OCI-LY1 (cell line): ENCODE results near the gene BACH1.

ENCODE experiments used
- H2AFZ ChIP-seq: fragments of 200-600 bp; sonication (generic), shearing (Covaris generic); 2 replicates; pipeline ENCODE4 v1.6.0; 2014; ENCODE audit warnings: antibody characterized with exemption, mild to moderate bottlenecking, low read length
- H3F3A ChIP-seq: fragments of 200-600 bp; sonication (generic), shearing (Covaris generic); 2 replicates; pipeline ENCODE4 v1.6.0; 2014; ENCODE audit warnings: mild to moderate bottlenecking, antibody characterized with exemption, low read length, moderate library complexity; ENCODE audit not compliant: insufficient read depth
- H3K27ac ChIP-seq: fragments of 200-600 bp; sonication (generic); 2 replicates; pipeline ENCODE4 v1.5.1; 2014; ENCODE audit warnings: low read length, mixed run types, mild to moderate bottlenecking, low read depth; ENCODE audit not compliant: poor library complexity, severe bottlenecking
- H3K27me3 ChIP-seq: fragments of 200-600 bp; sonication (generic); 2 replicates; pipeline ENCODE4 v1.6.0; 2014; ENCODE audit warnings: antibody characterized with exemption, mild to moderate bottlenecking, low read length, moderate library complexity; ENCODE audit not compliant: insufficient read depth
- H3K36me3 ChIP-seq: fragments of 200-600 bp; sonication (generic); 2 replicates; pipeline ENCODE4 v1.6.1; 2014; ENCODE audit warnings: mild to moderate bottlenecking, antibody characterized with exemption, low read length, moderate library complexity, mixed read lengths; ENCODE audit not compliant: insufficient read depth
- H3K4me1 ChIP-seq: fragments of 200-600 bp; sonication (generic); 2 replicates; pipeline ENCODE4 v1.5.1; 2014; ENCODE audit warnings: mild to moderate bottlenecking, low read length, moderate library complexity; ENCODE audit not compliant: insufficient read depth, severe bottlenecking
- H3K4me2 ChIP-seq: fragments of 200-600 bp; sonication (generic), shearing (Covaris generic); 2 replicates; pipeline ENCODE4 v1.6.1; 2014; ENCODE audit warnings: low read length
- H3K4me3 ChIP-seq: fragments of 200-600 bp; sonication (generic); 2 replicates; pipeline ENCODE4 v1.5.1; 2014; ENCODE audit warnings: low read length, low read depth, mild to moderate bottlenecking, mixed read lengths; ENCODE audit not compliant: poor library complexity, severe bottlenecking
- H3K79me2 ChIP-seq: fragments of 200-600 bp; shearing (Covaris generic); 2 replicates; pipeline ENCODE4 v1.6.1; 2016; ENCODE audit warnings: mixed run types, low read length, mixed read lengths; ENCODE audit not compliant: insufficient read depth
- H3K9ac ChIP-seq: fragments of 200-600 bp; sonication (generic), shearing (Covaris generic); 2 replicates; pipeline ENCODE4 v1.6.1; 2014; ENCODE audit warnings: mild to moderate bottlenecking, low read length, mixed read lengths
- H3K9me2 ChIP-seq: fragments of 200-600 bp; sonication (generic), shearing (Covaris generic); 2 replicates; pipeline ENCODE4 v1.6.1; 2014; ENCODE audit warnings: low read depth, mild to moderate bottlenecking, low read length, mixed read lengths
- H3K9me3 ChIP-seq: fragments of 200-600 bp; shearing (Covaris generic); 2 replicates; pipeline ENCODE4 v1.6.1; 2014; ENCODE audit warnings: low read length, mixed read lengths
- H4K20me1 ChIP-seq: fragments of 200-600 bp; sonication (generic), shearing (Covaris generic); 2 replicates; pipeline ENCODE4 v1.6.0; 2016; ENCODE audit warnings: mild to moderate bottlenecking, low read length; ENCODE audit not compliant: insufficient read depth
- CTCF ChIP-seq: fragments of 200-600 bp; sonication (generic), shearing (Covaris generic); IDR thresholded peaks from 2 replicates; pipeline ENCODE4 v1.5.1; 2017; ENCODE audit warnings: mild to moderate bottlenecking, antibody characterized with exemption, low read length, moderate library complexity, mixed read lengths
- EZH2 ChIP-seq: fragments of 200-600 bp; sonication (generic), shearing (Covaris generic); IDR thresholded peaks from 2 replicates; pipeline ENCODE4 v1.8.0; 2017; ENCODE audit warnings: borderline replicate concordance, mixed run types, mild to moderate bottlenecking, antibody characterized with exemption, low read length, moderate library complexity, mixed read lengths

Gene BACH1

DNA sequence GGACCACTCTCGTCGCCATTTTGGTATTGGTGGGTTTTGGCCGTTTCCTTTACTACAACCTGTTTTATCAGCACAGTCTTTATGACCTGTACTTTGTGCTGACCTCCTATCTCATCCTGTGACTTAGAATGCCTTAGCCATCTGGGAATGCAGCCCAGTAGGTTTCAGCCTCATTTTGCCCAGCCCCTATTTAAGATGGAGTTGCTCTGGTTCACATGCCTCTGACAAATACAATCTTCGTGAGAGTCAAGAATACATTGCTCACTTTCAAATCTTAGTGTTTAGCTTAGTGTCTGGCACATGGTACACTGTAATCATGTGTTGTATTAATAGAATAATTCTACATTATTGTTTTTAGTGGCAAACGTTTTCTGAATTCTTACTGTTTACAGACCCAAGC lies 88.9 kb downstream of the BACH1 start:
- no peak overlapping the region for H3K27ac ChIP-seq
- no peaks in the 10 kb centered on the region for H3K9me2 ChIP-seq
- no peaks in the 10 kb centered on the region for H3K36me3 ChIP-seq
- H3K79me2 ChIP-seq, result no peaks in the 10 kb centered on the region
- no peak overlapping the region for H3K9ac ChIP-seq
- no peaks in the 10 kb centered on the region for H3K4me1 ChIP-seq
- no peaks in the 10 kb centered on the region for H3K9me3 ChIP-seq
- no peaks in the 10 kb centered on the region for H4K20me1 ChIP-seq
- no peak overlapping the region for H2AFZ ChIP-seq
- H3K4me2 ChIP-seq, result no peak overlapping the region
- TF ChIP-seq EZH2 (no peak), CTCF (no peak)
- no peaks in the 10 kb centered on the region for H3K27me3 ChIP-seq
- H3K4me3 ChIP-seq, result no peak overlapping the region
- no peaks in the 10 kb centered on the region for H3F3A ChIP-seq

DNA sequence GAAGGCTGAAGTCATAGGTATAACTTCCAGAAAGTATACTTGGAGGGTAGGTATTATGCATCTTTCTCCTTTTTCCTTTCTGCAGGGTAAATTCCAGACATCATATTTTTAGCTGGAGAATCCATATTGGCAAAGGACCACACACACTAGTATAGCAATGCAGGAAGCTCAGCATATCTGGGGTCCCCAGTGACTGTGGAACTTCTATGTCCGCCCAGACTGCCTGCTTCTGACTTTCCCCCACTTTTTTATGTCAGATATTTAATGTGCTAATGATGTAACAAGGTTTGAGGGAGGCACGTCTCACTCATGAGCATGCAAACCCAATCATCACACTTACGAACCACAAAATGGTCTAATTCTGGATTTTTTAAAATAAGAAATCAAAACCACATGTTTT lies 90.4 kb downstream of the BACH1 start:
- Histone ChIP-seq H3K4me2 (no peak overlapping the region), H3K36me3 (no peaks in the 10 kb centered on the region), H3K27me3 (no peaks in the 10 kb centered on the region), H3K9ac (no peak overlapping the region), H2AFZ (no peak overlapping the region), H4K20me1 (no peaks in the 10 kb centered on the region), H3K79me2 (no peaks in the 10 kb centered on the region), H3K9me3 (no peaks in the 10 kb centered on the region), H3K27ac (no peak overlapping the region), H3K9me2 (no peaks in the 10 kb centered on the region), H3K4me3 (no peak overlapping the region), H3F3A (no peaks in the 10 kb centered on the region), H3K4me1 (no peaks in the 10 kb centered on the region)
- TF ChIP-seq EZH2 (no peak), CTCF (no peak)

GRCh38 chr21:29390778-29391177 lies 92.1 kb downstream of the BACH1 start:
- Histone ChIP-seq H3K4me3 (no peak overlapping the region), H3K9ac (no peak overlapping the region), H3K4me1 (no peaks in the 10 kb centered on the region), H3K9me3 (no peaks in the 10 kb centered on the region), H3K27me3 (no peaks in the 10 kb centered on the region), H3F3A (no peaks in the 10 kb centered on the region), H3K4me2 (no peak overlapping the region), H3K36me3 (no peaks in the 10 kb centered on the region), H3K9me2 (no peaks in the 10 kb centered on the region), H3K79me2 (no peaks in the 10 kb centered on the region), H4K20me1 (no peaks in the 10 kb centered on the region), H2AFZ (no peak overlapping the region), H3K27ac (no peak overlapping the region)
- TF ChIP-seq EZH2, result no peak
- no peak for TF ChIP-seq CTCF
